Vagina (tissue), 2 donors: Measurements from ENCODE around the gene LYL1.

ENCODE experiments used
- CTCF ChIP-seq, 3 experiments: fragments of 450-650 bp in 2 of 3; fragments of 200-600 bp in 1 of 3; sonication (generic) in 1 of 3; IDR thresholded peaks; one replicate each; pipeline ENCODE4 v1.5.1; 2017 to 2019; ENCODE audit warnings: antibody characterized with exemption in 3 of 3, mild to moderate bottlenecking in 2 of 3, moderate library complexity in 2 of 3
- POLR2A ChIP-seq, 2 donors: fragments of 450-650 bp; IDR thresholded peaks; one replicate each; pipeline ENCODE4 v1.6.1; 2017; ENCODE audit warnings: antibody characterized with exemption in 2 of 2, mild to moderate bottlenecking in 2 of 2, moderate library complexity in 2 of 2
- POLR2AphosphoS5 ChIP-seq, 2 donors: sonication (generic); formaldehyde crosslinking; IDR thresholded peaks; one replicate each; pipeline ENCODE4 v1.9.0; 2017; ENCODE audit warnings: antibody characterized with exemption in 2 of 2, mild to moderate bottlenecking in 2 of 2, low read depth in 1 of 2; ENCODE audit not compliant: insufficient read depth in 1 of 2

- TF ChIP-seq CTCF (IDR thresholded peaks at IDR 0.05) (no peak), POLR2A (IDR thresholded peaks at IDR 0.05) (no peak), POLR2AphosphoS5 (IDR thresholded peaks at IDR 0.05; ENCODE audit: insufficient read depth in 1 of 2, low read depth in 1 of 2) (no peak)
Observed at GRCh38 chr19:13138916-13139198, 36.2 kb upstream of the LYL1 start.
